BLaER1 treated with 17β-estradiol and CSF1 and Interleukin-3, amounts not matched to agents 10 nM and 100 nM (cell line): ENCODE data around the gene KIAA1755.

ENCODE experiments used
- H3K27ac ChIP-seq, 11 experiments: shearing (Covaris generic); formaldehyde crosslinking; 2 replicates each; pipeline ENCODE4 v1.8.1; 2022
- H3K27me3 ChIP-seq, 11 experiments: shearing (Covaris generic); formaldehyde crosslinking; 2 replicates each; pipeline ENCODE4 v1.8.1; 2022
- H3K36me3 ChIP-seq, 11 experiments: shearing (Covaris generic); formaldehyde crosslinking; 2 replicates each; pipeline ENCODE4 v1.8.1; 2022
- H3K4me1 ChIP-seq, 10 experiments: shearing (Covaris generic); formaldehyde crosslinking; 2 replicates each; pipeline ENCODE4 v1.8.1; 2022
- H3K4me2 ChIP-seq, 11 experiments: shearing (Covaris generic); formaldehyde crosslinking; 2 replicates each; pipeline ENCODE4 v1.8.1; 2022
- H3K4me3 ChIP-seq, 10 experiments: shearing (Covaris generic); formaldehyde crosslinking; 2 replicates each; pipeline ENCODE4 v1.8.1; 2022
- H3K9ac ChIP-seq, 11 experiments: shearing (Covaris generic); formaldehyde crosslinking; 2 replicates each; pipeline ENCODE4 v1.8.1; 2022
- H3K9me3 ChIP-seq, 11 experiments: shearing (Covaris generic); formaldehyde crosslinking; replicated peaks in 1 of 11; 2 replicates each; pipeline ENCODE4 v1.8.1; 2022
- H4K20me1 ChIP-seq, 11 experiments: shearing (Covaris generic); formaldehyde crosslinking; 2 replicates each; pipeline ENCODE4 v1.8.1; 2022
- Cebpa-rat ChIP-seq, 11 experiments: shearing (Covaris generic); IDR thresholded peaks; 2 replicates each; pipeline ENCODE4 v1.8.1; 2022

The KIAA1755 gene

DNA sequence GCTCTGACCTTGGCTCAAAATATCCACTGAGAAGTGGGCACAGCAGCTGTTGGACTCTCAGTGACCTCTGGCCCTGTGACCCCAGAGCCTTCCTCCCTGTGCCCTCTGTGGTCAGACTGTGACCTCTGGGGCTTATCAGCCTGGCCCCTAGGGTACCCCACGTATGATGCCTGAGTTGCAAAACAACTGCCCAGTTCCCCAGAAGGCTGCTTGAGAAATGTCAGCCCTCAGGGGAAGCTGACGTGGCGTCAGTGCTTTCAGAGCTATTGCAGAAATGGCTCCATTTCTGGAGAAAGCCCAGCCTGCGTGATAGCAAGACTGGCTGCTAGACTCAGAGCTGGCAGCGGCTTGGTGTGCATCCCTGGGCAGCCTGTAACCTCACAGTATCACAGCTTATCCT lies 63.9 kb downstream of the KIAA1755 start:
- H4K20me1 ChIP-seq: no peaks in the 10 kb centered on the region
- peak overlapping the region; percentile 31 to 89 (median 73); a peak in 21 of 22 replicates for H3K4me2 ChIP-seq
- no peaks in the 10 kb centered on the region for H3K27me3 ChIP-seq
- peak overlapping the region in 10 of 11 experiments; percentile 54 to 78 (median 68); a peak in 20 of 22 replicates for H3K27ac ChIP-seq
- peak overlapping the region in 1 of 10 experiments; percentile 23; a peak in 2 of 20 replicates for H3K4me3 ChIP-seq
- H3K9ac ChIP-seq: peak overlapping the region in 8 of 11 experiments; percentile 20 to 56 (median 46); a peak in 11 of 22 replicates
- TF ChIP-seq Cebpa-rat (IDR thresholded peaks at IDR 0.05): peak in 10 of 11 experiments; percentile 22 to 95 (median 84); a peak in 18 of 22 replicates
- H3K9me3 ChIP-seq: no peaks in the 10 kb centered on the region
- H3K4me1 ChIP-seq: peaks cover 20 to 69% (median 43%) of the 10 kb centered on the region in 10 experiments
- H3K36me3 ChIP-seq: no peaks in the 10 kb centered on the region

DNA sequence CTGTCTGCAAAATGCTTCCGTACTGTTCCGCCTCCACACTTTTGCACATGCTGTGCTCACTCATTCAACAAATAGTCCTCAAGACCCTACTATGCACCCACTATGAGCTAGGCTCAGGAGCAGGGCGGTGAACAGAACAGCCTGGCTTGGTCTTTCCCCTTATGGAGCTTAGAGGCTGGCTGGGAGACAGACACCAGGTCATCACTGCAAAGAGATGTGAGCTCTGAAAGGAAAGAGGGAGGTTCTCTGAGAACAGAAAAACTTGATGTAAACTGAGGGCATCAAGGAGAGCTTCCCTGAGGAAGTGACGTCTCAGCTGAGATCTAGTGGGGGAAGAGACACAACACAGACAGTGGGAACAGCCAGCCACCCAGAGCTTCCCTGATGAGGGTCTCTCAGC lies 64.5 kb downstream of the KIAA1755 start:
- H3K4me2 ChIP-seq: peak overlapping the region; percentile 31 to 89 (median 73); a peak in 21 of 22 replicates

DNA sequence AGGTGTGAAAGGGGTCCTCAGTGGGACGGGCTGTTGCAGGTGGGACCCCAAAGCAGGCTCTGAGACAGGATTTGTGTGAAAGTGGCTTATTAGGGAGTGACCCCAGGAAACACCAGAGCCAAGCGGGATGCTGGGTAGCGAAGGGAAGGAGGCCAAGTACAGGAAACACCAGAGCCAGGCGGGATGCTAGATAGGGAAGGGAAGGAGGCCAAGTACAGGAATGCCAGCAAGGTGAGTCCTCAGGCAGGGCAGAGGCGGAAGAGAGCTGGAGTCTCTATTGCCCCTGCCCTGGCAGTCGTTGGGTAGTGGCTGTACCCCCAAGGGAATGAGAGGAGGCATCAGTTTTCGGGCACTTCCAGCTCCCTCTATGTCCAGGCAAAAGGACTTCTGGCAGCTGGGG lies 65.0 kb downstream of the KIAA1755 start:
- H4K20me1 ChIP-seq: no peaks in the 10 kb centered on the region
- no peak for TF ChIP-seq Cebpa-rat (IDR thresholded peaks at IDR 0.05)
- peak overlapping the region in 8 of 11 experiments; percentile 47 to 89 (median 78); a peak in 13 of 22 replicates for H3K4me2 ChIP-seq
- H3K9me3 ChIP-seq: no peaks in the 10 kb centered on the region
- H3K9ac ChIP-seq: peak overlapping the region in 1 of 11 experiments; percentile 56; a peak in 1 of 22 replicates
- peak overlapping the region in 5 of 11 experiments; percentile 59 to 77 (median 72); a peak in 8 of 22 replicates for H3K27ac ChIP-seq
- H3K4me1 ChIP-seq: peaks cover 20 to 58% (median 39%) of the 10 kb centered on the region in 10 experiments
- H3K27me3 ChIP-seq: no peaks in the 10 kb centered on the region
- no peak overlapping the region for H3K4me3 ChIP-seq
- no peaks in the 10 kb centered on the region for H3K36me3 ChIP-seq

More for the DNA sequence above, 64.5 kb downstream of the KIAA1755 start:
- H3K27me3 ChIP-seq: no peaks in the 10 kb centered on the region
- no peaks in the 10 kb centered on the region for H4K20me1 ChIP-seq
- peaks cover 20 to 64% (median 40%) of the 10 kb centered on the region in 10 experiments for H3K4me1 ChIP-seq
- peak overlapping the region in 8 of 11 experiments; percentile 20 to 56 (median 46); a peak in 11 of 22 replicates for H3K9ac ChIP-seq
- TF ChIP-seq Cebpa-rat (IDR thresholded peaks at IDR 0.05): no peak
- H3K27ac ChIP-seq: peak overlapping the region in 10 of 11 experiments; percentile 54 to 78 (median 68); a peak in 20 of 22 replicates
- peak overlapping the region in 1 of 10 experiments; percentile 23; a peak in 2 of 20 replicates for H3K4me3 ChIP-seq
- H3K36me3 ChIP-seq: no peaks in the 10 kb centered on the region
- H3K9me3 ChIP-seq: no peaks in the 10 kb centered on the region

DNA sequence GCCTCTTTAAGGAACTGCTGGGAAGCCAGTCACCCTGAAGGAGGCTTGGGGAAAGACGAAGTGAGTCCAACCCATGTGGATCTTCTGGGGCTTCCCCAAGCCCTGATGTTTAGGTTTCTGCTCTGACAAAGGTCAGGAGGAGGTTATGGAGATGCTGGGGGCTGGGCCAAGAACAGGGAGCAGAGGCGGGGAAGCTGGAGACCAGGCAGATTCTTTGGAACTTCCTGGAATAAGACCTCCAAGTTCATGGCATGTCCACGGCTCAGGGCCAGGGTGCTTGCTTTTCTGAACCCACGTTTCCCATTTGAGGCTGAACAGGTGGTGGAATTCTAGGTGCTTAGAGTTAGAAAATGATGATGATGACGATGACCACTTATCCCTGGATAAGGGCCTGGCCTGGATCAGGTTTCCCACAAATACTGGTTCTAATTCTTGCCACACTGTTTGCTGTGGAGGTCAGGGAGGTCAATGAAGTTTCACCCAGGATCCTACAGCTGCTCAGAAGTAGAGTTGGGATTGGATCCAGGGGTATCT lies 65.5 kb downstream of the KIAA1755 start:
- Histone ChIP-seq H3K27ac (peak overlapping the region in 3 of 11 experiments; percentile 59 to 77 (median 76); a peak in 1 of 22 replicates), H3K9me3 (no peaks in the 10 kb centered on the region), H3K4me3 (no peak overlapping the region), H3K4me2 (peak overlapping the region in 5 of 11 experiments; percentile 73 to 89 (median 83); a peak in 7 of 22 replicates), H3K4me1 (peaks cover 20 to 53% (median 39%) of the 10 kb centered on the region in 10 experiments), H3K9ac (no peak overlapping the region), H3K27me3 (no peaks in the 10 kb centered on the region), H3K36me3 (no peaks in the 10 kb centered on the region), H4K20me1 (no peaks in the 10 kb centered on the region)
- no peak for TF ChIP-seq Cebpa-rat (IDR thresholded peaks at IDR 0.05)

DNA sequence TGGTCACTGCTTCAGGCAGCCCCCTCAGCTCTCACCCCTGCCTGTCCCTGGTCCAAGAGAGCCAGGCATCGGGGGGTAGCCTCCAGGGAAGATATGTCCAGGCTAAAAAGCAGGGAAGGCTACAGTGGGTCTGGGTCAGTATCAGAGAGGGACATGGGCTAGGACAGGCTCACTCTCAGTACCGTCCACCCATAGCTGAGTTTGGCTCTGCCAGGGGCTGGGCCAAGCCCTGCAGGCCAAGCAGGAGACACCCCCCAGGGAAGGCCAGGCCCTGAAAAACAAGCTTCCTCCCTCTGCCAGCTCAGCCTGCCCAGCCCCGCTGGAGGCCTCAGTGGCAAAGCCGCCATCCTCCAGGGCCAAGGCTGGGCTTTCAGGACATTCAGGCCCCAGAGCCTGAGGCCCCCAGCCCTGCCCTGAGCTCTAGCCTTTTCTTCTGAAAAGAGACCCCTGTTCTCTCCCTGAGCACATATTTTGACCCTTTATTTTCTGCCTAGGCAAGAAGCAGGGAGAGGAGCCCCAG lies 66.9 kb downstream of the KIAA1755 start:
- Histone ChIP-seq H3K4me2 (no peak overlapping the region), H3K9me3 (no peaks in the 10 kb centered on the region), H3K36me3 (no peaks in the 10 kb centered on the region), H4K20me1 (no peaks in the 10 kb centered on the region), H3K27me3 (no peaks in the 10 kb centered on the region), H3K27ac (no peak overlapping the region; a peak in 1 of 22 replicates), H3K9ac (no peak overlapping the region), H3K4me1 (peaks cover 20 to 40% (median 34%) of the 10 kb centered on the region in 10 experiments), H3K4me3 (no peak overlapping the region)
- no peak for TF ChIP-seq Cebpa-rat (IDR thresholded peaks at IDR 0.05)

DNA sequence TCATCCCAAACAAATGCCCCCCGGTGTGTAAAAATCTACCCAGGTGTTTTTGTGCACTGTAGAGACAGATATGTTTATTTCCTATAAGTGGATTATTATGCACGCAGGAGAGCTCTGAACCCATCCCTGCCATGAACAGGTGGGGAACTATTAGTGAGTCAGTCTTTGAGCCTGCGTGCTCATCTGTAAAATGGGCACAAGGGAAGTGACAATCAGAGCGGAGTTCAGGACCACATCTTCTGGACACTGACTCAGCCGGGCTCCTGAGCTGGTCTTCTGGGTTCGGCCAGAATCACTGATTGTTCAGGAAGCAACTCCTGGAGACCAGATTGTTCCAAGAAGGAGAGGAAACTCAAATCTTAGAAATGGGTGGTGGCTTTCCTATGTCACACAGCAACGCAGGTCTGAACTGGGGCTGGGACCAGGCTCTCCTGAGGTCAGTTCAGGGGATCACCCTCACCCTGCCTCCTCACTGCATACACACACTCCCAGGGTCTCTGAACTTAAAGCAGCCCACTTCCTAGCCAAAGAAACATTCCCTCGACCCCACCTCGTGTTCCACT lies 68.1 kb downstream of the KIAA1755 start:
- TF ChIP-seq Cebpa-rat (IDR thresholded peaks at IDR 0.05): no peak
- H3K9me3 ChIP-seq: no peaks in the 10 kb centered on the region
- H3K36me3 ChIP-seq: no peaks in the 10 kb centered on the region
- no peak overlapping the region for H3K4me3 ChIP-seq
- H3K27me3 ChIP-seq: no peaks in the 10 kb centered on the region
- no peaks in the 10 kb centered on the region for H4K20me1 ChIP-seq
- H3K4me2 ChIP-seq: no peak overlapping the region
- no peak overlapping the region for H3K9ac ChIP-seq
- peaks cover 13 to 35% (median 22%) of the 10 kb centered on the region in 10 experiments for H3K4me1 ChIP-seq
- H3K27ac ChIP-seq: no peak overlapping the region

DNA sequence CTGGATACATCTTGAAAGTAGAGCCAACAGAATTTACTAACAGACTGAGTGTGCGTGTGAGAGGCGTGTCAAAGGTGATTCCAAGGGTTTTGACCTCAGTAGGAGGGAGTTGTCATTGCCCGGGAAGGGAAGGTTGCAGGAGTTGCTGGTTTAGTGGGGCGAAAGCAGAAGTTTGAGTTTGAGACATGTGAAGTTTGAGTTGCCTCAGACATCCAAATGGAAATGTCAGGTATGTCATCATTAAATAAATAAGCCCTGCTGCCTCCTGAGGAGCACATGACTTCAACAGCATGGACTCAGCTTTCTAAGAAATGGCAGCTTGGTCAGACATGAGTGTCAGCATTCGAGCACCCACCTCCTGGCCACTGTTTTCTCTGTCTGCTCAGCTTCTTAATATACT lies 68.9 kb downstream of the KIAA1755 start:
- H3K9me3 ChIP-seq: no peaks in the 10 kb centered on the region
- no peak for TF ChIP-seq Cebpa-rat (IDR thresholded peaks at IDR 0.05)
- no peak overlapping the region for H3K4me3 ChIP-seq
- H3K36me3 ChIP-seq: no peaks in the 10 kb centered on the region
- H4K20me1 ChIP-seq: no peaks in the 10 kb centered on the region
- no peaks in the 10 kb centered on the region for H3K27me3 ChIP-seq
- H3K4me2 ChIP-seq: 0 out of 22 replicates have a peak overlapping the region, but pooled peaks of 1 of the 11 experiments have one; percentile 32
- no peak overlapping the region for H3K9ac ChIP-seq
- peaks cover 6 to 33% (median 14%) of the 10 kb centered on the region in 10 experiments for H3K4me1 ChIP-seq
- no peak overlapping the region for H3K27ac ChIP-seq

DNA sequence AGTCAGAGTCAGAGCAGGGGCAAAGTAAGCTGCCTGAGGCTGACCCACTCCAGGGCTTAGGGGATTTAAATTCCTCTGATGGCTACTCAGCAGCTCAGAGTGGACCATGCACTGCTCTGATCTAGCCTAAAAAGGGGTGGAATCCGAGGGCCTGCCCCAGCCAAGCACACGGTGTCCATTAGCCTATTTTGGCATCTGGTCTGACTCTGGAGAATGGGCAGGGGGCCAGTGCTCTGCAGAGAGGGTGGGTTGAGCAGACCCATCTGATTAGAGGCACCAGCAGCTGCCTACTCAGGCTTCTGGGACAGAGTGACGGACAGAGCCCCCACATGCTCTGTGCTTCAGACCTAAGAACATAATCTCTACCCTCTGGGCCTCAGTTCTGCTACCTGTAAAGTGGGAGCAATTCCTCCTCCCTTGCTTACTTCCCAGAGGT lies 69.6 kb downstream of the KIAA1755 start:
- Histone ChIP-seq H3K27me3 (no peaks in the 10 kb centered on the region), H3K4me3 (no peak overlapping the region), H3K36me3 (no peaks in the 10 kb centered on the region), H3K9ac (no peak overlapping the region), H3K4me2 (no peak overlapping the region), H3K4me1 (peaks cover 0 to 26% (median 8%) of the 10 kb centered on the region in 10 experiments; a peak in 17 of 20 replicates), H3K9me3 (no peaks in the 10 kb centered on the region), H3K27ac (no peak overlapping the region), H4K20me1 (no peaks in the 10 kb centered on the region)
- no peak for TF ChIP-seq Cebpa-rat (IDR thresholded peaks at IDR 0.05)

DNA sequence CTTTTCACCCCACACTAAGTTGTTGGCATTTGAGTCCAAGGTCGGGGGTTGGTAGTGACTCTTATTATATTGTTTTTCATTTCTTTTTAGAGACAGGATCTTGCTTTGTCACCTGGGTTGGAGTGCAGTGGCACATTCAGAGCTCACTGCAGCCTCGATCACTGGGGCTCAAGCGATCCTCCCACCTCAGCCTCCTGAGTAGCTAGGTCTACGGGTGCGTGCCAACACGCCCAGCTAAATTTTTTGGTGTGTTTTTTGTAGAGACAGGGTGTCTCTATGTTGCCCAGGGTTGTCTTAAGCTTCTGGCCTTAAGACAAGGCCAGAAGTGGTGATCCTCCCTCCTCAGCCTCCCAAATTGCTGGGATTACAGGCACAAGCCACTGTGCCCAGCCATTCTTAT lies 70.4 kb downstream of the KIAA1755 start:
- H3K9ac ChIP-seq: no peak overlapping the region
- TF ChIP-seq Cebpa-rat (IDR thresholded peaks at IDR 0.05): no peak

More for the DNA sequence above, 70.4 kb downstream of the KIAA1755 start:
- no peaks in the 10 kb centered on the region for H4K20me1 ChIP-seq
- no peaks in the 10 kb centered on the region for H3K27me3 ChIP-seq
- H3K4me1 ChIP-seq: peaks cover 0 to 18% (median 0%) of the 10 kb centered on the region in 10 experiments; a peak in 9 of 20 replicates
- H3K9me3 ChIP-seq: no peaks in the 10 kb centered on the region
- H3K4me2 ChIP-seq: no peak overlapping the region
- H3K4me3 ChIP-seq: no peak overlapping the region
- H3K36me3 ChIP-seq: no peaks in the 10 kb centered on the region
- no peak overlapping the region for H3K27ac ChIP-seq
